ENCODE results near the gene PHACTR3.

PHACTR3 gene

GRCh38 chr20:59662161-59662560 lies 57.8 kb downstream of the PHACTR3 start:
- H3K4me3 ChIP-seq (ENCODE audit: control insufficient read depth, low read depth, low read length) = no peak overlapping the region
- DNase-seq (ENCODE audit: low read depth) = no peak
- TF ChIP-seq CTCF (conservative IDR thresholded peaks at IDR 0.05; ENCODE audit: control insufficient read depth, insufficient read depth, low read depth, low read length) = no peak

DNA sequence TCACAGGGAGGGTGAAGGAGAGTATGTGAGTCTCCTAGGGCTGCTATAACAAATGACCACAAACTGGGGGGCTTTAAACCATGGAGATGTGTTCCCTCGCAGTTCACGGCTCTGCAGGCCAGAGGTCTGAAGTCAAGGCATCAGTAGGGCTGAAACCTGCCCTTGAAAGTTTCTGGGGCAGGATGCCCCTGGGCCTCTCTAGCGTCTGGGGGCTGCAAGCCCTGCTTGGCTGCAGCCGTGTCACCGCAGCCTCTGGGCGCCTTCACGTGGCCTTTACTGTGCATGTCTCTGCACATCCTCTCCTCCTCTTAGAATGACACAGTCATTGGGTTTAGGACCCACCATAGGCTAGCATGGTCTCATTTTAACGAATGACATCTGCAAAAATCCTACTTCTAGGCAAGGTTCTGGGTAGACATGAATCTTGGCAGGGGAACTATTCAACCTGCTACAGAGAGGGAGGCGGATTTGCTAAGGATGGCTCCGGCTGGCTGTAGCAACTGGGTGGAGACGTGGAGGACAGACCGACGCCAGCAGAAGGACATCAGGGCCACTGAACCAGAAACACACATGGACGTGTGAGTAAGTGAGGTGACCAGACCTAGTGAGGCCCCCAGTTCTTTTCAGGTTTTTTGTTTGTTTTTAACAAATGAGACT lies 58.6 kb downstream of the PHACTR3 start:
- DNase-seq (ENCODE audit: low read depth) = no peak
- H3K4me3 ChIP-seq (ENCODE audit: control insufficient read depth, low read depth, low read length) = no peak overlapping the region
- no peak for TF ChIP-seq CTCF (conservative IDR thresholded peaks at IDR 0.05; ENCODE audit: control insufficient read depth, insufficient read depth, low read depth, low read length)

GRCh38 chr20:59663513-59664060 lies 59.2 kb downstream of the PHACTR3 start:
- H3K4me3 ChIP-seq (ENCODE audit: control insufficient read depth, low read depth, low read length) = no peak overlapping the region
- no peak for TF ChIP-seq CTCF (conservative IDR thresholded peaks at IDR 0.05; ENCODE audit: control insufficient read depth, insufficient read depth, low read depth, low read length)

GRCh38 chr20:59664421-59664941 lies 60.1 kb downstream of the PHACTR3 start:
- no peak for TF ChIP-seq CTCF (conservative IDR thresholded peaks at IDR 0.05; ENCODE audit: control insufficient read depth, insufficient read depth, low read depth, low read length)
- DNase-seq (ENCODE audit: low read depth) = no peak
- no peak overlapping the region for H3K4me3 ChIP-seq (ENCODE audit: control insufficient read depth, low read depth, low read length)

More at GRCh38 chr20:59663513-59664060, 59.2 kb downstream of the PHACTR3 start:
- DNase-seq (ENCODE audit: low read depth) = no peak

DNA sequence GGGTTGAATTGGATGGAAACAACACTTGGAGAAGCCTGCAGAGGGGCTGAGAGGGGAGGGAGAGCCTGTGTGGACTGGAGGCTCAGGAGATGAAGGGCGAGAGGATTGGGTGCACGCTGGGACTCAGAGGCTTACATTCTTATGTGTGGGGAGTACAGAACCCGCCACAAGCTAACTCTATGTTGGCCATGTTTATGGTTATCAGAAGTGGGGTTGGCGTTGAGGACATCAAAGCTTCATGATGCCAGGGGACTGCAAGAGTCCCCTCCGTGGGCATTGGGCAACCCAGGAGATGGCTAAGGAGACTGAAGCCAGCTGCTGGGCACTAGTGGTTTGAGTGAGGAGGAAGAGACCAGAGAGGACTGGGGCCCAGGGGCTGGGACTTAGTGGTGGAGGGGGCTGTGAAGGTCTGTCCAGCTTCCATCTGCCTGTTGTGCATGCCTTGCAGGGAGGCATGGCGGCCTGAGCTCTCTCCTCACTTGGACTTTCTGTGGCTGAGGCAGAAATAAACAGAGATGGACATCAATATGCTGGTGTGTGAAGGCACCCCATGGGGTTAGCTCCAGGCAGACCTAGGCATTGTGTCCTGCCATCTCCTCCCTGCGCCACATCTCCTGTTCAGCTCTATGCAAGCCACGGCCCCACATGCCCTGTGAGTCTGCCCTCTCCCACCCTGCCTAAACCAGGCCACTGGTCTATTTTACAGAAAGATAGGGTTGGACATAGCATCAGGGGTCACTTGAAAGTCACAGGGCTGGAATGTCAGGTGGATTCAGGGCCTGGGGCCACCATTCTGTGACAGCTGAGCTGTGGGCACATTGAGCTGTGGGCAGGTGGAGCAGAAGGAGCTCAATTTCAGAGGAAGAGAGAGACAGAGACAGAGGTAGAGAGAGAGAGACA lies 61.6 kb downstream of the PHACTR3 start:
- DNase-seq (ENCODE audit: low read depth) = no peak
- TF ChIP-seq CTCF (conservative IDR thresholded peaks at IDR 0.05; ENCODE audit: control insufficient read depth, insufficient read depth, low read depth, low read length) = no peak
- no peak overlapping the region for H3K4me3 ChIP-seq (ENCODE audit: control insufficient read depth, low read depth, low read length)

- no peak overlapping the region for H3K4me3 ChIP-seq (ENCODE audit: control insufficient read depth, low read depth, low read length)
- no peak for TF ChIP-seq CTCF (conservative IDR thresholded peaks at IDR 0.05; ENCODE audit: control insufficient read depth, insufficient read depth, low read depth, low read length)
- DNase-seq (ENCODE audit: low read depth) = no peak
Observed at GRCh38 chr20:59666586-59666985, 62.2 kb downstream of the PHACTR3 start.
